22Rv1 (cell line): ENCODE results near the gene NTNG1.
A peak's percentile ranks its signal among the peaks of the same experiment; 100 is the strongest.

Source experiments
- H3K27ac ChIP-seq: fragments of 450-650 bp; 2 replicates; pipeline ENCODE4 v1.5.1; 2017
- CTCF ChIP-seq: fragments of 450-650 bp; IDR thresholded peaks from 2 replicates; pipeline ENCODE4 v1.5.1; 2017; ENCODE audit warnings: mild to moderate bottlenecking
- ZFX ChIP-seq: fragments of 450-650 bp; IDR thresholded peaks from 2 replicates; pipeline ENCODE4 v1.6.1; 2017; ENCODE audit warnings: antibody characterized with exemption, borderline replicate concordance

Gene NTNG1

GRCh38 chr1:107499139-107499744, 358.4 kb downstream of the NTNG1 start:
- TF ChIP-seq ZFX (no peak), CTCF (no peak)
- no peak overlapping the region for H3K27ac ChIP-seq

- TF ChIP-seq ZFX (no peak), CTCF (0 out of 2 replicates have a peak, but pooled peaks have one; percentile 15)
These were observed 360.3 kb downstream of the NTNG1 start for GRCh38 chr1:107501081-107501605.

DNA sequence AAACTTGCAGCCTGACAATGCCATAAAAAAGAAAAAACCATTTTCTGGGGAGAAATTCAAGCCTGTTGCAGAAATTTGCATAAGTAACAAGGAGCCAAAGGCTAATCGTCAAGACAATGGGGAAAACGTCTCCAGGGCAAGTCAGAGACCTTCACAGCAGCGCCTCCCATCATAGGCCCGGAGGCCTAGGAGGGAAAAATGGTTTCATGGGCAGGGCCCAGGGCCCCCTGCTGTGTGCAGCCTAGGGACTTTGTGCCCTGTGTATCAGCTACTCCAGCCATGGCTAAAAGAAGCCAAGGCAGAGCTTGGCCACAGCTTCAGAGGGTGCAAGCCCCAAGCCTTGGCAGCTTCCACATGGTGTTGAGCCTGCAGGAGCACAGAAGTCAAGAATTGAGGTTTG, 369.5 kb downstream of the NTNG1 start:
- TF ChIP-seq ZFX = no peak
- TF ChIP-seq CTCF = no peak
- no peak overlapping the region for H3K27ac ChIP-seq

More at GRCh38 chr1:107501081-107501605, 360.3 kb downstream of the NTNG1 start:
- H3K27ac ChIP-seq = no peak overlapping the region

GRCh38 chr1:107512836-107513235, 372.0 kb downstream of the NTNG1 start:
- no peak for TF ChIP-seq ZFX
- no peak for TF ChIP-seq CTCF
- no peak overlapping the region for H3K27ac ChIP-seq

DNA sequence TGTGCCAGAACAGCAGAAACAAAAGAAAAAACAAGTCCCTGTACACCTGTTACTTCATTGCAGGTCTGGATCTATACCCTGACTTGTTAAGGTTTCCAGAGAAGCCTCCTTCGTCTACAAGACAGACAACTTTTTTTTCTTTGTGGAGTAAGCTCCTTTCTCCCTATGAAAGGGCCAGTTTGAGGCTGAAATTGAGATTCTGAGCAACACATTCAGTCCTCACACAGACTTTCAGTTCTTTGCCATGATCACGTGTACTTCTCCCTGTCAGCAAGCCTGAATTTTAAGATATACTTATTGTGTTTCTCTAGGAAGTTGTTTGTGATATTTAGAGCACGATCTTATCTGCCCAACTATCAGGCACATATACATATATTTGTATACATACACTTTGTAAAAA, 374.0 kb downstream of the NTNG1 start:
- TF ChIP-seq ZFX (no peak), CTCF (no peak)

DNA sequence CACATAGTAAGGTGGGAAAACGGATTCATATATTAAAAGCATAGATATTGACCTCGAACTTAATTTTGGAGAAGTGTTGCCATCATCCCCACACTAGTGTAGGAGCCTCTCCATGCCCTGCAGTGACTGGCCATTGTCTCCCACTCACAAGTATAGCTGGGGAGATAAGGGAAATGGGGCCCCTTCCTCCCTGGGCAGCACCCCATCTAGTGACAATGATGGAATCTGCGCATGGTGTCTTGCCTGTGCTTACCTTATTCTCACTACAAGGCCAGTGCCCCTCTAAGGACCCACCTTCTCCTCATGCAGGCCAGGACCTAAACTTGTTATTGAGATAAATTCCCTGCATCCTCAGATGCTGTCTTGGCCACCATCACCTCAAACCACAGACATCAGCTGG, 374.9 kb downstream of the NTNG1 start:
- H3K27ac ChIP-seq = no peak overlapping the region
- no peak for TF ChIP-seq ZFX

More for the DNA sequence above, 374.0 kb downstream of the NTNG1 start:
- no peak overlapping the region for H3K27ac ChIP-seq

GRCh38 chr1:107523061-107523460, 382.2 kb downstream of the NTNG1 start:
- TF ChIP-seq ZFX = no peak
- no peak for TF ChIP-seq CTCF
- no peak overlapping the region for H3K27ac ChIP-seq
